K562 (cell line): ENCODE measurements around the gene PTPN11. TPM values are rescaled to one million over a fixed set of nuclear protein-coding genes. Genes with fewer than 3 reads are reported as not detected.

Experiments used
- ADNP ChIP-seq: fragments of 200-800 bp; sonication (Bioruptor generic); IDR thresholded peaks from 2 replicates; pipeline ENCODE4 v1.6.1; 2016; ENCODE audit warnings: missing genetic modification characterization, missing compliant biosample characterization
- ARHGAP35 ChIP-seq: fragments of 450-650 bp; IDR thresholded peaks from 2 replicates; pipeline ENCODE4 v1.6.1; 2018; ENCODE audit not compliant: partially characterized antibody
- CBFA2T2 ChIP-seq: fragments of 450-650 bp; conservative IDR thresholded peaks from 2 replicates; pipeline ENCODE4 v1.6.1; 2017; ENCODE audit warnings: mild to moderate bottlenecking
- CCAR2 ChIP-seq: fragments of 200-400 bp; formaldehyde crosslinking; IDR thresholded peaks from 2 replicates; pipeline ENCODE4 v1.6.1; 2017; ENCODE audit warnings: mild to moderate bottlenecking, low read depth, low read length
- ELK1 ChIP-seq: sonication (generic); formaldehyde crosslinking; IDR thresholded peaks from 2 replicates; pipeline ENCODE4 v1.8.1; 2022; ENCODE audit warnings: missing genetic modification reagents
- HDAC1 ChIP-seq, 2 experiments: fragments of 450-650 bp; IDR thresholded peaks; 2 replicates each; pipeline ENCODE4 v1.6.1; 2016 to 2017; ENCODE audit warnings: inconsistent platforms in 1 of 2, mild to moderate bottlenecking in 1 of 2, moderate library complexity in 1 of 2
- HDGF ChIP-seq: fragments of 450-650 bp; IDR thresholded peaks from 2 replicates; pipeline ENCODE4 v1.6.1; 2016
- KDM2B ChIP-seq: fragments of 250-450 bp; sonication (Bioruptor Pico); IDR thresholded peaks from 2 replicates; pipeline ENCODE4 v1.8.0; 2021; ENCODE audit warnings: mild to moderate bottlenecking, moderate library complexity
- KLF1 ChIP-seq: fragments of 450-650 bp; IDR thresholded peaks from 2 replicates; pipeline ENCODE4 v1.6.1; 2016; ENCODE audit warnings: missing genetic modification characterization, missing compliant biosample characterization
- MLLT1 ChIP-seq, 2 experiments: fragments of 450-650 bp; IDR thresholded peaks; 2 replicates each; pipeline ENCODE4 v1.6.1; 2016
- NFIC ChIP-seq: fragments of 450-650 bp; IDR thresholded peaks from 2 replicates; pipeline ENCODE4 v1.6.1; 2017; ENCODE audit warnings: mild to moderate bottlenecking, inconsistent platforms
- NFIX ChIP-seq: fragments of 250-450 bp; sonication (Bioruptor Pico); IDR thresholded peaks from 2 replicates; pipeline ENCODE4 v1.4.0; 2020; ENCODE audit warnings: low read depth, mild to moderate bottlenecking, moderate library complexity
- PYGO2 ChIP-seq: fragments of 450-650 bp; IDR thresholded peaks from 2 replicates; pipeline ENCODE4 v1.6.1; 2016; ENCODE audit warnings: mild to moderate bottlenecking, missing genetic modification characterization, moderate library complexity, missing compliant biosample characterization
- RFX5 ChIP-seq: IDR thresholded peaks from 2 replicates; pipeline ENCODE4 v1.6.1; 2011; ENCODE audit warnings: low read depth, mild to moderate bottlenecking, improper control_type of control experiment, low read length
- TBL1XR1 ChIP-seq, 2 experiments: IDR thresholded peaks; 2 replicates each; pipeline ENCODE4 v1.6.1; 2012; ENCODE audit warnings: improper control_type of control experiment in 2 of 2, low read length in 2 of 2, mild to moderate bottlenecking in 1 of 2
- TCF15 ChIP-seq: fragments of 250-450 bp; sonication (Bioruptor Pico); IDR thresholded peaks from 2 replicates; pipeline ENCODE4 v1.8.0; 2022; ENCODE audit warnings: moderate library complexity, mild to moderate bottlenecking, inconsistent platforms
- TCF3 ChIP-seq: sonication (generic); formaldehyde crosslinking; IDR thresholded peaks from 2 replicates; pipeline ENCODE4 v1.4.0; 2020; ENCODE audit warnings: mild to moderate bottlenecking, missing genetic modification reagents
- ZFP36 ChIP-seq: fragments of 150-350 bp; IDR thresholded peaks from 2 replicates; pipeline ENCODE4 v1.6.1; 2018; ENCODE audit warnings: low read length, low read depth; ENCODE audit not compliant: partially characterized antibody
- ZNF316 ChIP-seq: fragments of 450-650 bp; IDR thresholded peaks from 2 replicates; pipeline ENCODE4 v1.6.1; 2016
- ZNF449 ChIP-seq: fragments of 250-450 bp; sonication (Bioruptor Pico); IDR thresholded peaks from 2 replicates; pipeline ENCODE4 v1.8.0; 2022; ENCODE audit warnings: moderate library complexity, mild to moderate bottlenecking, inconsistent platforms
- ZNF778 ChIP-seq: fragments of 450-650 bp; formaldehyde crosslinking; IDR thresholded peaks from 2 replicates; pipeline ENCODE4 v1.4.0; 2020; ENCODE audit warnings: mild to moderate bottlenecking, moderate library complexity
- ZSCAN32 ChIP-seq: fragments of 450-650 bp; formaldehyde crosslinking; IDR thresholded peaks from 2 replicates; pipeline ENCODE4 v1.4.0; 2020; ENCODE audit warnings: mild to moderate bottlenecking, moderate library complexity
- polyA plus RNA-seq, 8 experiments: library from polyadenylated mRNA; depleted of rRNA in 4 of 8; stranded (reverse) in 5 of 8; unstranded in 3 of 8; fragments of >200 nt; fragmentation: Nextera tagmentation in 2 of 8; fragmentation: Illumina TruSeq in 1 of 8; extraction: Ambion mirVana in 2 of 8; extraction: Trizol in 1 of 8; gene quantifications; 2 replicates each; pipeline versions ENCODE4 v1.2.1 to v1.2.3, GENCODE V29; 2011 to 2014; ENCODE audit warnings: inconsistent platforms in 1 of 8, missing spikeins in 1 of 8
- total RNA-seq, 7 experiments: library from RNA; depleted of rRNA in 6 of 7; stranded (reverse); fragments of >200 nt in 6 of 7; fragmentation: Illumina TruSeq in 2 of 7; extraction: Trizol in 2 of 7; gene quantifications; 2 replicates each; pipeline versions ENCODE4 v1.2.1 to v1.2.3, GENCODE V29; 2011 to 2021; ENCODE audit warnings: low replicate concordance in 1 of 7
- TF ChIP-seq, protein P1 (sequence below): fragments of 250-450 bp; sonication (Bioruptor Pico); IDR thresholded peaks from 2 replicates; pipeline ENCODE4 v1.8.0; 2022; ENCODE audit warnings: inconsistent platforms, mild to moderate bottlenecking, moderate library complexity, borderline replicate concordance
- TF ChIP-seq, protein P2 (sequence below): fragments of 450-650 bp; IDR thresholded peaks from 2 replicates; pipeline ENCODE4 v1.6.1; 2017; ENCODE audit warnings: antibody characterized with exemption

Gene PTPN11
- total and polyA plus RNA-seq, 9 of the 15 experiments (the other 6 are each of a cell fraction or from before 2014, with no cell fraction given), result 22.5 to 126 (median 79.7) TPM

GRCh38 chr12:112386726-112387125, 32.0 kb upstream of the PTPN11 start (continued):
- TF ChIP-seq MLLT1 (IDR thresholded peaks at IDR 0.05) (no peak), RFX5 (no peak), ZNF316 (no peak), NFIX (no peak), TCF15 (CRISPR knock-in tag) (no peak), TBL1XR1 (IDR thresholded peaks at IDR 0.05; ENCODE audit: low read length in 2 of 2) (no peak), TCF3 (CRISPR knock-in tag) (peak; percentile 79), ZNF778 (CRISPR knock-in tag) (no peak), HDGF (no peak), CBFA2T2 (peak; percentile 84), CCAR2 (no peak), HDAC1 (IDR thresholded peaks at IDR 0.05) (0 out of 4 replicates have a peak, but pooled peaks of 1 of the 2 experiments have one; percentile 33), ZSCAN32 (CRISPR knock-in tag) (no peak), ARHGAP35 (no peak), KLF1 (no peak), ZNF449 (CRISPR knock-in tag) (no peak), ELK1 (CRISPR knock-in tag) (no peak), KDM2B (CRISPR knock-in tag) (no peak), PYGO2 (tag) (no peak), ADNP (tag) (no peak), NFIC (peak; percentile 48; the same call in 1 of the 2 replicates), ZFP36 (no peak)
- TF ChIP-seq, protein P1, sequence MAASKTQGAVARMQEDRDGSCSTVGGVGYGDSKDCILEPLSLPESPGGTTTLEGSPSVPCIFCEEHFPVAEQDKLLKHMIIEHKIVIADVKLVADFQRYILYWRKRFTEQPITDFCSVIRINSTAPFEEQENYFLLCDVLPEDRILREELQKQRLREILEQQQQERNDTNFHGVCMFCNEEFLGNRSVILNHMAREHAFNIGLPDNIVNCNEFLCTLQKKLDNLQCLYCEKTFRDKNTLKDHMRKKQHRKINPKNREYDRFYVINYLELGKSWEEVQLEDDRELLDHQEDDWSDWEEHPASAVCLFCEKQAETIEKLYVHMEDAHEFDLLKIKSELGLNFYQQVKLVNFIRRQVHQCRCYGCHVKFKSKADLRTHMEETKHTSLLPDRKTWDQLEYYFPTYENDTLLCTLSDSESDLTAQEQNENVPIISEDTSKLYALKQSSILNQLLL, result no peak
- TF ChIP-seq, protein P2, sequence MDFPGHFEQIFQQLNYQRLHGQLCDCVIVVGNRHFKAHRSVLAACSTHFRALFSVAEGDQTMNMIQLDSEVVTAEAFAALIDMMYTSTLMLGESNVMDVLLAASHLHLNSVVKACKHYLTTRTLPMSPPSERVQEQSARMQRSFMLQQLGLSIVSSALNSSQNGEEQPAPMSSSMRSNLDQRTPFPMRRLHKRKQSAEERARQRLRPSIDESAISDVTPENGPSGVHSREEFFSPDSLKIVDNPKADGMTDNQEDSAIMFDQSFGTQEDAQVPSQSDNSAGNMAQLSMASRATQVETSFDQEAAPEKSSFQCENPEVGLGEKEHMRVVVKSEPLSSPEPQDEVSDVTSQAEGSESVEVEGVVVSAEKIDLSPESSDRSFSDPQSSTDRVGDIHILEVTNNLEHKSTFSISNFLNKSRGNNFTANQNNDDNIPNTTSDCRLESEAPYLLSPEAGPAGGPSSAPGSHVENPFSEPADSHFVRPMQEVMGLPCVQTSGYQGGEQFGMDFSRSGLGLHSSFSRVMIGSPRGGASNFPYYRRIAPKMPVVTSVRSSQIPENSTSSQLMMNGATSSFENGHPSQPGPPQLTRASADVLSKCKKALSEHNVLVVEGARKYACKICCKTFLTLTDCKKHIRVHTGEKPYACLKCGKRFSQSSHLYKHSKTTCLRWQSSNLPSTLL, result no peak
